GM21737 (cell line): ENCODE data around the gene MLPH.
"Not testable (repeated sequence)": the region's sequence is repeated elsewhere in the genome, so short reads cannot be mapped to it uniquely, and the experiment has no call there.

ENCODE experiments used
- ATAC-seq: cut with Tn5 transposase; IDR thresholded peaks from one replicate; pipeline ENCODE4 v1.9.1; 2021; ENCODE audit warnings: mild to moderate bottlenecking, moderate library complexity; ENCODE audit not compliant: unreplicated experiment

Gene MLPH

GRCh38 chr2:237456200-237456843, 30.7 kb upstream of the MLPH start:
- no peak for ATAC-seq

GRCh38 chr2:237457388-237457941, 29.6 kb upstream of the MLPH start:
- no peak for ATAC-seq

DNA sequence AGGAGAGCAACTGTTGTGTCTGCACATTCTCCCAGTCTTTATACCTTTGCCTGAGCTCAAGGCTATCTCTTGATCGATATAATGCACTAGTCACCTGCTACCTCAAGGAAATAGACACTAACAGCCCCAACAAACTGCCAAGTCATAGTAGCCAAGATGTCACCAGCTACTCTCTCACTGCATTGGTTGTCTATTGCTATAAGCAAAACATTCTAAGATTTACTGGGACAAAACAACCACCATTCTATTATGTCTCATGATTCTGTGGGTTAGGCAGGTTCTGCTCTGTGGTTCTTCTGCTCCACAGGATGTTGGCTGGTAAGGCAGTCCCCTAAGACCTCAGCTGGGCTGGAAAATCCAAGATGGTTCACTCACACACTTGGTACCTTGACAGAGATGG, 28.5 kb upstream of the MLPH start:
- ATAC-seq = no peak

GRCh38 chr2:237459226-237459625, 27.8 kb upstream of the MLPH start:
- ATAC-seq = no peak

GRCh38 chr2:237459741-237460174, 27.3 kb upstream of the MLPH start:
- ATAC-seq = no peak

- ATAC-seq = no peak
Measured at GRCh38 chr2:237464757-237465391, 22.2 kb upstream of the MLPH start.

- no peak for ATAC-seq
Measured at GRCh38 chr2:237465515-237466148, 21.4 kb upstream of the MLPH start.

GRCh38 chr2:237466211-237466610, 20.8 kb upstream of the MLPH start:
- no peak for ATAC-seq

DNA sequence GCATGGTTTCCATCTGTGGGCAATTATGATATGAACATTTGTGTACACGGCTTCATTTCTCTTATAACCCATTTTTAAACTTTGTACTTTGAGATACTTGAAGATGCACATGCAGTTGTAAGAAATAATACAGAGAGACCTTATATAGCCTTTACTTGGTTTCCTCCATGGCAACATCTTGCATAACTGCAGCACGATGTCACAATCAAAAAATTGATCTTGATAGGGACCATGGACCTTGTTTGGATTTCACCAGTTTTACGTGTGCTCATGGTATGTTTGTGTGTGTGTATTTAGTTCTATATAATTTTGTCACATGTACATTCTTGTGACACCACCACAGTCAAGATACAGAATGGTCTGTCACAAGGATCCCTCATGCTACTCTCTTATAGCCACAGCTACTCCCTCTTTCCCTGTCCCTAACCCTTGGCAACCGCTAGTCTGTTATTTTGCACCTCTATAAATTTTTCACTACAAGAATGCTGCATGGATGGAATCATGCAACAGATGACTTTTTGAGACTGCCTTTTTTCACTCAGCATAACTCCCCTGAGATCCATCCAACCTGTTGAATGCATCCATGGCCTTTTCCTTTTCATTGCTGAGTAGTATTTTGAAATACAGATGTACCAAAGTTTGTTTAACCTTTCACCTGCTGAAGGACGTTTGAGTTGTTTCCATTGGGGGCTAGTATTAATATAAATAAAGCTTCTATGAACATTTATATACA, 19.4 kb upstream of the MLPH start:
- no peak for ATAC-seq

DNA sequence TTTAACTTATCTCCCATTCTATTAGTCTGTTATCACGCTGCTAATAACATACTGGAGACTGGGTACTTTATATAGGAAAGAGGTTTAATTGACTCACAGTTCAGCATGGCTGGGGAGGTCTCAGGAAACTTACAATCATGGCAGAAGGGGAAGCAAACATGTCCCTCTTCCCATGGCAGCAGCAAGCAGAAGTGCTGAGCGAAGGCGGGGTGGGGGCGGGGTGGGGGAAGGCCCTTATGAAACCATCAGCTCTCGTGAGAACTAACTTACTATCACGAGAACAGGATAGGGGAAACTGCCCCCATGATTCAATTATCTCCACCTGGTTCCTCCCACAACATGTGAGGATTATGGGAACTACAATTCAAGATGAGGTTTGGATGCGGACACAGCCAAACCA, 17.6 kb upstream of the MLPH start:
- ATAC-seq = not testable (repeated sequence)

DNA sequence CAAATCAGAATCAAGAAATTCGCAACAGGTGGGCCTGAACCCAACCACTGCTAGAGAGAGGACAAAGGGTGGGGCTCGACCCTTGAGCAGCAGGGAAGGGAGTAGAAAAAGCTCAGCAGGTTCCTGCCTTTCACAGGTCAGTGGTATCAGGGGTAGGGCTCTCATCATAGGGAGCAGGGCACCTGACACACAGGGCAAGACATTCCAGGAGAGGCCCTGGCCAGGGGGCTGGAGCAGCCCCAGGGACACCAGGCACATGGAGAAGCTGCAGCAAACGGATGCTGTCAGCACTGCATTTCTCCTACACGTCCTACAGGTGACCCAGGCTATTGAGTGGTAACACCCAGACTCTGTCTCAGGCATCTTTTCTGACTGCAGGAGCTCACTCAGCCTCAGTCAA, 17.2 kb upstream of the MLPH start:
- ATAC-seq = no peak

DNA sequence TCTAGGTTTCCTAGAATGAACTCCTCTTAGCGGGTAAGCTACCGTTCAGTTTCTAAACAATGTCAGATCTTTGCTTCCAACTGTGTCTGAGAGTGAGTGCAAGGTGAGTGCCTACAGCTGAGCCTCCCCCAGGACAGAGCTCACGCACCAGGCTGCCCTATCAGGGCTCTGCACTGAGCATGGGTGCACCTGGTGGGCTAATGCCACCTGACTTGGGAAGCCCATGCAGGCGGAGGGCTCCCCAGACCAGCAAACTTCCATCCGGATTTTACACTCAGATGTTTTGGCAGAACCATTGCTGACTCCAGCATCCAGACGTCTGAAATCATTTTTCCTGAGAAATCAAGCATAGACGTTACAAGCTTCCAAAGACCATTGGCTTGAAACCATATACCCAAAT, 16.1 kb upstream of the MLPH start:
- no peak for ATAC-seq

DNA sequence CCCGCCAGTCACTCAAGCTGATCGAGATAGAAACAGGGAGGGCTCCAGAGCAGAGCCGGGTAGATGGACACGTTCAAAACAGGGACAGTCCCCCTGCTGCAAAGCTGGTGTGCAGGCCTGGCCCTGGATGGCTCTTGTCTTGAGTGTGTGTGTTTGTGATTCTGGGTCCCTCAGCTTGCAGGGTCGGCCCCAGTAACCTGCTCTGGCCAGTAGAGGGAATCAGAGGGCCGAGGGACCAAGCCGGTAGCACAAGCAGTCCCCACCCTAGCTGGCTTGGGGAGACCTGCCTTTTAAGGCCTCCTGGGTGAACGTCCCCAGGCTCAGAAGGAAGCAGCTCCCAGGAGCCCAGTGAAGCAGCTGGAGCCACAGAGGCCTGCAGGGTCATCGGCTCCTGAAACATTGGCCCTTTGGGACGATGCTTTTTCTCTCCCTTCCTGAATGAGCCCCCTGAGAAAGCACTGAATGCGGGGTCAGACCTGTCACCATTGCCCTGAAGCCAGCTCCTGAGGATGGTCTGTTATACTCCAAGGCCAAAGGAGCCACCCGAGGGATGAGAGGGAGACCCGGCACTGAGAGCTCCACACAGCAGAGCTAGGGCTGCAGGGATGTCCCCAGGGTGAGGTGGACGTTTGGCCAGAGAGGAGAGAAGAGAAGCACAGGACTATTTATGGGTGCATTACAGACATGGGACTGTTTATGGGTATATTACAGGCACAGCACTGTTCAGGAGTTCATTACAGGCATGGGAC, 15.4 kb upstream of the MLPH start:
- ATAC-seq = no peak

DNA sequence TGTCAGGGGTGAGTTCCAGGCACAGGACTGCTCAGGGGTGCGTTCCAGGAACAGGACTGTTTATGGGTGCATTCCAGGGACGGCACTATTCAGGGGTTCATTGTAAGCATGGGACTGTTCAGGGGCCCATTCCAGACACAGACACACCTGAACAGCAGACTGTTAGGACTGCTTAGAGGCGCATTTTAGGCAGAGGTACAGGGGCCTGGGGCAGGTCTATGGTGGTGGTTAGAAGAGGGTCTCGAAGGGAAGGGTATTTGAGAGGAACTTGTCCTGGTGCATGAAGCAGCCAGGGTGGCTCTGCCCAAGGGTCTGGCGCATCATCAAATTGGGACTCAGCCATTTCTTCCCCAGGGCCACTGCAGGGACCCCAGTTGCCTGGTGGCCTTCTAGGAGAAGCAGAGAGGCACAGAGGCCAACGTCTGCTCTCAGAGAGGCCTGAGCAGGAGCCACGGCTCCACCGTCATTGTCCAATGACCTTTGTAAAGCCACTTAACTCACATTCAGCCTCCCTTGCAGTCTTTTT, 14.8 kb upstream of the MLPH start:
- ATAC-seq = no peak

- ATAC-seq = no peak
Measured at GRCh38 chr2:237472909-237473877, 13.9 kb upstream of the MLPH start.

GRCh38 chr2:237473878-237474441, 13.1 kb upstream of the MLPH start:
- ATAC-seq = no peak

- no peak for ATAC-seq
Measured at GRCh38 chr2:237474442-237474911, 12.6 kb upstream of the MLPH start.

GRCh38 chr2:237474931-237475703, 11.9 kb upstream of the MLPH start:
- peak; percentile 82 for ATAC-seq
